Trophoblast cell (in vitro differentiated cells and primary cell): ENCODE data around the gene ACSL5.
"Not testable (repeated sequence)": the region's sequence is repeated elsewhere in the genome, so short reads cannot be mapped to it uniquely, and the experiment has no call there.

Experiments used
- DNase-seq, 2 donors: peaks; one replicate each; pipeline ENCODE4 v3.0.0-alpha.2; 2016
- H2AFZ ChIP-seq: 2 replicates; pipeline ENCODE4 v1.6.1; 2013; ENCODE audit warnings: low read length, moderate library complexity, mild to moderate bottlenecking; ENCODE audit not compliant: insufficient read depth, poor library complexity
- H2AK5ac ChIP-seq: 2 replicates; pipeline ENCODE4 v1.6.1; 2013; ENCODE audit warnings: mild to moderate bottlenecking, low read length
- H2BK120ac ChIP-seq: 2 replicates; pipeline ENCODE4 v1.6.1; 2013; ENCODE audit warnings: low read length, mild to moderate bottlenecking, moderate library complexity; ENCODE audit not compliant: insufficient read depth, poor library complexity
- H2BK12ac ChIP-seq: 2 replicates; pipeline ENCODE4 v1.6.1; 2013; ENCODE audit warnings: mild to moderate bottlenecking, low read length, moderate library complexity
- H2BK5ac ChIP-seq: 2 replicates; pipeline ENCODE4 v1.6.1; 2013; ENCODE audit warnings: low read length, low read depth, moderate library complexity, mild to moderate bottlenecking; ENCODE audit not compliant: poor library complexity
- H3K14ac ChIP-seq: 2 replicates; pipeline ENCODE4 v1.6.1; 2013; ENCODE audit warnings: mild to moderate bottlenecking, low read length
- H3K18ac ChIP-seq: 2 replicates; pipeline ENCODE4 v1.6.1; 2013; ENCODE audit warnings: mild to moderate bottlenecking, low read length
- H3K23ac ChIP-seq: 2 replicates; pipeline ENCODE4 v1.6.1; 2013; ENCODE audit warnings: low read length
- H3K27ac ChIP-seq: 2 replicates; pipeline ENCODE4 v1.5.1; 2013; ENCODE audit warnings: low read depth, mild to moderate bottlenecking, inconsistent platforms, low read length, moderate library complexity
- H3K27me3 ChIP-seq: 2 replicates; pipeline ENCODE4 v1.6.1; 2013; ENCODE audit warnings: inconsistent platforms, mild to moderate bottlenecking, low read length, moderate library complexity; ENCODE audit not compliant: insufficient read depth
- H3K36me3 ChIP-seq, 2 experiments: 1 replicate in 1 of 2; 2 replicates in 1 of 2; pipeline ENCODE4 v1.6.1; 2013; ENCODE audit warnings: low read length in 2 of 2, mild to moderate bottlenecking in 2 of 2, moderate library complexity in 1 of 2; ENCODE audit not compliant: insufficient read depth in 2 of 2, control insufficient read depth in 1 of 2
- H3K4ac ChIP-seq: 2 replicates; pipeline ENCODE4 v1.6.1; 2013; ENCODE audit warnings: low read depth, mild to moderate bottlenecking, low read length, moderate library complexity
- H3K4me1 ChIP-seq, 2 experiments: 1 replicate in 1 of 2; 2 replicates in 1 of 2; pipeline ENCODE4 v1.6.1; 2013; ENCODE audit warnings: low read length in 2 of 2, mild to moderate bottlenecking in 2 of 2, moderate library complexity in 1 of 2; ENCODE audit not compliant: insufficient read depth in 2 of 2, control insufficient read depth in 1 of 2
- H3K4me2 ChIP-seq: 2 replicates; pipeline ENCODE4 v1.6.1; 2013; ENCODE audit warnings: inconsistent platforms, mild to moderate bottlenecking, low read length, moderate library complexity
- H3K4me3 ChIP-seq: 2 replicates; pipeline ENCODE4 v1.5.1; 2013; ENCODE audit warnings: mild to moderate bottlenecking, low read depth, low read length, inconsistent platforms
- H3K79me1 ChIP-seq: one replicate; pipeline ENCODE4 v1.6.1; 2013; ENCODE audit warnings: low read length
- H3K79me2 ChIP-seq: 2 replicates; pipeline ENCODE4 v1.6.1; 2013; ENCODE audit warnings: low read length, mild to moderate bottlenecking; ENCODE audit not compliant: control insufficient read depth, insufficient read depth, poor library complexity
- H3K9ac ChIP-seq: 2 replicates; pipeline ENCODE4 v1.6.1; 2013; ENCODE audit warnings: mild to moderate bottlenecking, low read length
- H3K9me3 ChIP-seq: 2 replicates; pipeline ENCODE4 v1.6.1; 2013; ENCODE audit warnings: low read depth, mild to moderate bottlenecking, control low read depth, inconsistent platforms, low read length; ENCODE audit not compliant: insufficient read depth
- H4K12ac ChIP-seq: 2 replicates; pipeline ENCODE4 v1.6.1; 2013; ENCODE audit warnings: low read depth, mild to moderate bottlenecking, low read length, moderate library complexity
- H4K8ac ChIP-seq: 2 replicates; pipeline ENCODE4 v1.6.1; 2013; ENCODE audit warnings: low read depth, mild to moderate bottlenecking, low read length, moderate library complexity
- H4K91ac ChIP-seq: one replicate; pipeline ENCODE4 v1.6.1; 2013; ENCODE audit warnings: low read depth, mild to moderate bottlenecking, low read length, moderate library complexity
- WGBS: extraction: QIAGEN DNeasy Blood & Tissue Kit; methylation state at CpG from one replicate; pipeline ENCODE4 v1.1.7; 2013; ENCODE audit warnings: missing lambda C conversion rate; ENCODE audit not compliant: insufficient read length, insufficient coverage; ENCODE audit errors: extremely low coverage; 5-methylcytosine and 5-hydroxymethylcytosine counted together

The ACSL5 gene

DNA sequence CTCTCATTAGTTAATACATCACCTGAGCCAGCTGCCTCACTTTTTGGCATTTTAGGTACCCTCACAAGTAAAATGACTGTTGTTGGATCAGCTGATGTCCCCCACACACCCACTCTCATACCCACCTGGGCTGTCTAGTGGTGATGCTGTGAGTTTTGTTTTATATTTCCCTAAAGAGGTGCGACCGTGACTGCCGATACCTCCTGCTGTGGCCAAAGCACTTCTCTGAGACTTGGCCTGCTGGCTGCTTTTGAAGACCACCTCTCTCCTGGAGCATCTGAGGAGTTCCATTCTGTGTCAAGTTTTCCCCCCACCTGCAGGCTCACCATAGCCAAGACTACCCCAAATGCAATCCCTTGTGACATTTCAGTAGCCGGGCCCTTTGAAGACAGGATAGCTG, 6.4 kb upstream of the ACSL5 start:
- H3K9ac ChIP-seq = no peak overlapping the region
- no peak overlapping the region for H3K4me3 ChIP-seq
- H3K14ac ChIP-seq = no peak overlapping the region
- no peak overlapping the region for H4K91ac ChIP-seq
- no peak for DNase-seq
- no peak overlapping the region for H3K18ac ChIP-seq
- no peak overlapping the region for H2BK120ac ChIP-seq
- H3K27ac ChIP-seq = no peak overlapping the region
- no peak overlapping the region for H3K23ac ChIP-seq
- no peaks in the 10 kb centered on the region for H3K79me2 ChIP-seq
- no peak overlapping the region for H3K4ac ChIP-seq
- no peak overlapping the region for H4K8ac ChIP-seq
- no peaks in the 10 kb centered on the region for H3K9me3 ChIP-seq
- H2BK5ac ChIP-seq = no peak overlapping the region
- no peak overlapping the region for H4K12ac ChIP-seq
- H3K4me1 ChIP-seq = peaks cover 2 to 3% of the 10 kb centered on the region in 2 experiments
- no peaks in the 10 kb centered on the region for H3K79me1 ChIP-seq
- H2BK12ac ChIP-seq = no peak overlapping the region
- H3K36me3 ChIP-seq = no peaks in the 10 kb centered on the region
- no peak overlapping the region for H3K4me2 ChIP-seq
- H3K27me3 ChIP-seq = no peaks in the 10 kb centered on the region
- WGBS = no CpG with 5 or more reads among the region's 4 CpGs
- no peak overlapping the region for H2AK5ac ChIP-seq
- H2AFZ ChIP-seq = no peak overlapping the region

DNA sequence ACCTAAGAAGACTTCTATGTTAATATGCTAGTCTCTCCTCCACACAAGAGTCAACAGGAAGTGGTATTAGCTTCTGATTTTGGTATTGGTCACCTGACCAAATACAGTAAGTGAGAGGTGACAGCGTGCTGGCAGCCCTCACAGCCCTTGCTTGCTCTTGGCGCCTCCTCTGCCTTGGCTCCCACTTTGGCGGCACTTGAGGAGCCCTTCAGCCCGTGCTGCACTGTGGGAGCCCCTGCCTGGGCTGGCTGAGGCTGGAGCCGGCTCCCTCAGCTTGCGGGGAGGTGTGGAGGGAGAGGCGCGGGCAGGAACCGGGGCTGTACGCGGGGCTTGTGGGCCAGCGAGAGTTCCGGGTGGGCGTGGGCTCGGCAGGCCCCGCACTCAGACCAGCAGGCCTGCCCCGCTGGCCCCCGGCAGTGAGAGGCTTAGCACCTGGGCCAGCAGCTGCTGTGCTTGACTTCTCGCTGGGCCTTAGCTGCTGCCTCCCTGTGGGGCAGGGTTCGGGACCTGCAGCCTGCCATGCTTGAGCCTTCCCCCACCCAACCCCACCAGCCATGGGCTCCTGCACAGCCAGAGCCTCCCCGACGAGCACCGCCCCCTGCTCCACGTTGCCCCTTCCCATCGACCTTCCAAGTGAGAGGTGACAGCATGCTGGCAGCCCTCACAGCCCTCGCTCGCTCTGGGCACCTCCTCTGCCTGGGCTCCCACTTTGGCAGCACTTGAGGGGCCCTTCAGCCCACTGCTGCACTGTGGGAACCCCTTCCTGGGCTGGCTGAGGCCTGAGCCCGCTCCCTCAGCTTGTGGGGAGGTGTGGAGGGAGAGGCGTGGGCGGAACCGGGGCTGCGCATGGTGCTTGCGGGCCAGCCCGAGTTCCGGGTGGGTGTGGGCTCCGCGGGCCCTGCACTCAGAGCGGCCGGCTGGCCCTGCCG, 4.2 kb upstream of the ACSL5 start:
- Histone ChIP-seq H2BK12ac (no peak overlapping the region), H4K91ac (no peak overlapping the region), H3K27ac (no peak overlapping the region), H3K4me1 (no peaks in the 10 kb centered on the region), H3K9me3 (no peaks in the 10 kb centered on the region), H3K4ac (no peak overlapping the region), H3K9ac (no peak overlapping the region), H3K23ac (no peak overlapping the region), H4K8ac (no peak overlapping the region), H3K4me2 (no peak overlapping the region), H3K79me1 (no peaks in the 10 kb centered on the region), H4K12ac (no peak overlapping the region), H3K79me2 (no peaks in the 10 kb centered on the region), H2AFZ (no peak overlapping the region), H2AK5ac (no peak overlapping the region), H3K14ac (no peak overlapping the region), H3K18ac (no peak overlapping the region), H2BK5ac (no peak overlapping the region), H3K36me3 (no peaks in the 10 kb centered on the region), H3K27me3 (no peaks in the 10 kb centered on the region), H2BK120ac (no peak overlapping the region), H3K4me3 (no peak overlapping the region)
- no CpG with 5 or more reads among the region's 40 CpGs for WGBS
- no peak for DNase-seq

DNA sequence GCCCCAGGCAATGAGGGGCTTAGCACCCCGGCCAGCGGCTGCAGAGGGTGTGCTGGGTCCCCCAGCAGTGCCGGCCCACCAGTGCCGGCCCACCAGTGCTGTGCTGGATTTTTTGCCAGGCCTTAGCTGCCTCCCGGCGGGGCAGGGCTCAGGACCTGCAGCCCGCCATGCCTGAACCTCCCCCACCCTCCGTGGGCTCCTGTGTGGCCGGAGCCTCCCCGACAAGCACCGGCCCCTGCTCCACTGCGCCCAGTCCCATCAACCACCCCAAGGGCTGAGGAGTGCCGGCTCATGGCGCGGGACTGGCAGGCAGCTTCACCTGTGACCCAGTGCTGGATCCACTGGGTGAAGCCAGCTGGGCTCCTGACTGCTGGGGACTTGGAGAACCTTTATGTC, 3.5 kb upstream of the ACSL5 start:
- Histone ChIP-seq H3K18ac (no peak overlapping the region), H3K27me3 (no peaks in the 10 kb centered on the region), H3K9me3 (no peaks in the 10 kb centered on the region), H3K79me1 (peaks cover 3% of the 10 kb centered on the region), H2BK12ac (no peak overlapping the region), H2BK5ac (no peak overlapping the region), H3K4ac (no peak overlapping the region), H3K4me3 (no peak overlapping the region), H4K91ac (no peak overlapping the region), H2AFZ (no peak overlapping the region), H3K27ac (no peak overlapping the region), H3K36me3 (no peaks in the 10 kb centered on the region), H3K4me1 (peaks cover 2 to 5% of the 10 kb centered on the region in 2 experiments), H3K4me2 (no peak overlapping the region), H4K12ac (no peak overlapping the region), H3K79me2 (no peaks in the 10 kb centered on the region), H4K8ac (no peak overlapping the region), H2AK5ac (no peak overlapping the region), H3K23ac (no peak overlapping the region), H3K9ac (no peak overlapping the region), H2BK120ac (no peak overlapping the region), H3K14ac (no peak overlapping the region)
- no CpG with 5 or more reads among the region's 15 CpGs for WGBS
- DNase-seq = no peak

DNA sequence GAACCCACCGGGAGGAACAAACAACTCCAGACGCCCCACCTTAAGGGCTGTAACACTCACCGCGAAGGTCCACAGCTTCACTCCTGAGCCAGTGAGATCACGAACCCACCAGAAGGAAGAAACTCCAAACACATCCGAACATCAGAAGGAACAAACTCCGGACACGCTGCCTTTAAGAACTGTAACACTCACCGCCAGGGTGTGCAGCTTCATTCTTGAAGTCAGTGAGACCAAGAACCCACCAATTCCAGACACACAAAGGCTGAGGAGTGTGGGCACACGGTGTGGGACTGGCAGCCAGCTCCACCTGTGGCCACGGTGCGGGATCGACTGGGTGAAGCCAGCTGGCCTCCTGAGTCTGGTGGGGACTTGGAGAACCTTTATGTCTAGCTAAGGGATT, 2.6 kb upstream of the ACSL5 start:
- H4K12ac ChIP-seq, H3K23ac ChIP-seq, H4K91ac ChIP-seq, H3K79me2 ChIP-seq, H3K9me3 ChIP-seq, H3K9ac ChIP-seq, H3K36me3 ChIP-seq, H3K27me3 ChIP-seq, H3K4me3 ChIP-seq, H2BK120ac ChIP-seq, H3K79me1 ChIP-seq, H4K8ac ChIP-seq, H3K27ac ChIP-seq, DNase-seq, H2AFZ ChIP-seq, H3K14ac ChIP-seq, H2BK12ac ChIP-seq, H2BK5ac ChIP-seq, H3K4me2 ChIP-seq, H3K4ac ChIP-seq, H3K18ac ChIP-seq, H2AK5ac ChIP-seq: not testable (repeated sequence)
- peaks cover 10 to 13% of the 10 kb centered on the region in 2 experiments for H3K4me1 ChIP-seq
- no CpG with 5 or more reads among the region's 13 CpGs for WGBS
